SK-N-SH (cell line): ENCODE data around the gene ATP6V1C2. TPM values are rescaled to one million over a fixed set of nuclear protein-coding genes. Genes with fewer than 3 reads are reported as not detected.

Experiments
- CTCF ChIA-PET: fragments of 300-600, 350-600 bp; formaldehyde crosslinking; extraction: SDS; loops from one replicate; lab custom pipeline; 2021; lab: Yijun Ruan, JAX
- POLR2A ChIA-PET: fragments of 350-600 bp; sonication (Branson Sonifier 250); formaldehyde crosslinking; extraction: SDS; loops from one replicate; lab custom pipeline; 2020; ENCODE audit warnings: antibody characterized with exemption, inconsistent platforms; lab: Yijun Ruan, JAX
- DNase-seq: peaks from one replicate; pipeline ENCODE4 v3.0.0; 2012
- H2AFZ ChIP-seq: fragments of 200-600 bp; sonication (generic); 2 replicates; pipeline ENCODE4 v1.8.1; 2016; ENCODE audit warnings: antibody characterized with exemption, mild to moderate bottlenecking, low read depth
- H3F3A ChIP-seq: fragments of 200-600 bp; sonication (generic); replicated peaks from 2 replicates; pipeline ENCODE3; 2016; ENCODE audit warnings: antibody characterized with exemption, mild to moderate bottlenecking; ENCODE audit not compliant: insufficient read depth
- H3K27ac ChIP-seq, 2 experiments: fragments of 200-500 bp in 1 of 2; fragments of 200-600 bp in 1 of 2; sonication (Bioruptor generic) in 1 of 2; sonication (generic), shearing (Covaris generic) in 1 of 2; 2 replicates each; pipeline versions ENCODE4 v1.5.1 to v1.6.1; 2014 to 2016; ENCODE audit warnings: low read depth in 2 of 2, inconsistent platforms in 1 of 2, low read length in 1 of 2, mild to moderate bottlenecking in 1 of 2, mixed read lengths in 1 of 2
- H3K27me3 ChIP-seq: fragments of 200-600 bp; sonication (generic), shearing (Covaris generic); 2 replicates; pipeline ENCODE4 v1.6.1; 2016; ENCODE audit warnings: mixed run types; ENCODE audit not compliant: insufficient read depth
- H3K36me3 ChIP-seq, 2 experiments: fragments of 200-500 bp in 1 of 2; fragments of 200-600 bp in 1 of 2; sonication (Bioruptor generic) in 1 of 2; sonication (generic) in 1 of 2; replicated peaks in 1 of 2; 2 replicates each; pipeline versions ENCODE3 to v1.5.1; 2014 to 2016; ENCODE audit warnings: low read length in 1 of 2, mild to moderate bottlenecking in 1 of 2; ENCODE audit not compliant: insufficient read depth in 2 of 2, control insufficient read depth in 1 of 2
- H3K4me1 ChIP-seq, 2 experiments: fragments of 200-500 bp in 1 of 2; fragments of 200-600 bp in 1 of 2; sonication (Bioruptor generic) in 1 of 2; sonication (generic), shearing (Covaris generic) in 1 of 2; 2 replicates each; pipeline versions ENCODE4 v1.5.1 to v1.6.1; 2014 to 2016; ENCODE audit warnings: low read depth in 1 of 2, low read length in 1 of 2, mixed run types in 1 of 2; ENCODE audit not compliant: insufficient read depth in 2 of 2, control insufficient read depth in 1 of 2
- H3K4me2 ChIP-seq: fragments of 200-600 bp; sonication (generic), shearing (Covaris generic); 2 replicates; pipeline ENCODE4 v1.6.1; 2017; ENCODE audit warnings: mixed run types
- H3K4me3 ChIP-seq, 2 experiments: fragments of 200-500 bp in 1 of 2; fragments of 200-600 bp in 1 of 2; sonication (Bioruptor generic) in 1 of 2; sonication (generic), shearing (Covaris generic) in 1 of 2; 2 replicates each; pipeline versions ENCODE4 v1.5.1 to v1.8.1; 2014 to 2016; ENCODE audit warnings: low read depth in 2 of 2, inconsistent platforms in 1 of 2, low read length in 1 of 2, mild to moderate bottlenecking in 1 of 2, mixed read lengths in 1 of 2, moderate library complexity in 1 of 2
- H3K79me2 ChIP-seq: fragments of 200-600 bp; sonication (generic); 2 replicates; pipeline ENCODE4 v1.8.1; 2017; ENCODE audit warnings: mild to moderate bottlenecking; ENCODE audit not compliant: insufficient read depth
- H3K9ac ChIP-seq: fragments of 200-600 bp; sonication (generic); 2 replicates; pipeline ENCODE4 v1.6.1; 2017; ENCODE audit warnings: mixed run types
- H3K9me2 ChIP-seq: fragments of 200-600 bp; sonication (generic); 2 replicates; pipeline ENCODE4 v1.6.1; 2017; ENCODE audit warnings: mixed run types
- H3K9me3 ChIP-seq: fragments of 200-600 bp; sonication (generic); 2 replicates; pipeline ENCODE4 v1.6.1; 2017; ENCODE audit warnings: mixed run types, mild to moderate bottlenecking, moderate library complexity
- H4K20me1 ChIP-seq: fragments of 200-600 bp; sonication (generic); 2 replicates; pipeline ENCODE4 v1.6.1; 2017; ENCODE audit warnings: mild to moderate bottlenecking, mixed run types; ENCODE audit not compliant: insufficient read depth
- CHD2 ChIP-seq: fragments of 150-350 bp; IDR thresholded peaks from 2 replicates; pipeline ENCODE4 v1.6.1; 2018; ENCODE audit warnings: low read length; ENCODE audit not compliant: partially characterized antibody
- FOSL2 ChIP-seq: IDR thresholded peaks from 2 replicates; pipeline ENCODE4 v1.4.0; 2012; ENCODE audit warnings: low read depth, mild to moderate bottlenecking, moderate library complexity, borderline replicate concordance
- FOXJ3 ChIP-seq: sonication (generic); formaldehyde crosslinking; IDR thresholded peaks from 2 replicates; pipeline ENCODE4 v1.5.1; 2020; ENCODE audit warnings: mild to moderate bottlenecking, missing genetic modification reagents
- FOXM1 ChIP-seq: IDR thresholded peaks from 2 replicates; pipeline ENCODE4 v1.4.0; 2012; ENCODE audit warnings: low read depth, mild to moderate bottlenecking
- GATA2 ChIP-seq: sonication (generic); formaldehyde crosslinking; IDR thresholded peaks from 2 replicates; pipeline ENCODE4 v1.5.0; 2020; ENCODE audit warnings: mild to moderate bottlenecking, missing genetic modification reagents
- JUND ChIP-seq: IDR thresholded peaks from 2 replicates; pipeline ENCODE4 v1.4.0; 2012
- MEF2A ChIP-seq: IDR thresholded peaks from 2 replicates; pipeline ENCODE4 v1.4.0; 2012; ENCODE audit warnings: low read depth, borderline replicate concordance
- RAD21 ChIP-seq: IDR thresholded peaks from 2 replicates; pipeline ENCODE4 v1.6.1; 2012; ENCODE audit warnings: mild to moderate bottlenecking, low read length
- SIN3A ChIP-seq: IDR thresholded peaks from 2 replicates; pipeline ENCODE4 v1.6.1; 2012; ENCODE audit warnings: low read depth, mild to moderate bottlenecking, low read length, moderate library complexity, borderline replicate concordance
- WGBS: methylation state at CpG from one replicate; pipeline ENCODE4 v1.1.6; 2017; ENCODE audit warnings: low lambda C conversion rate; 5-methylcytosine and 5-hydroxymethylcytosine counted together
- polyA plus RNA-seq, 3 experiments: library from polyadenylated mRNA; depleted of rRNA; stranded (reverse); fragments of >200 nt; gene quantifications; 2 replicates each; pipeline ENCODE4 v1.2.3, GENCODE V29; 2012
- TF ChIP-seq, protein P1 (sequence below): IDR thresholded peaks from 2 replicates; pipeline ENCODE4 v1.4.0; 2012; ENCODE audit warnings: low read depth, borderline replicate concordance
- TF ChIP-seq, protein P2 (sequence below): IDR thresholded peaks from 2 replicates; pipeline ENCODE4 v1.4.0; 2012; ENCODE audit warnings: low read depth, borderline replicate concordance
- TF ChIP-seq, protein P3 (sequence below): IDR thresholded peaks from 2 replicates; pipeline ENCODE4 v1.4.0; 2012; ENCODE audit warnings: low read depth

ATP6V1C2 gene
- polyA plus RNA-seq, 1 of the 3 experiments (the other 2 are of a cell fraction), result 0.12 TPM

DNA sequence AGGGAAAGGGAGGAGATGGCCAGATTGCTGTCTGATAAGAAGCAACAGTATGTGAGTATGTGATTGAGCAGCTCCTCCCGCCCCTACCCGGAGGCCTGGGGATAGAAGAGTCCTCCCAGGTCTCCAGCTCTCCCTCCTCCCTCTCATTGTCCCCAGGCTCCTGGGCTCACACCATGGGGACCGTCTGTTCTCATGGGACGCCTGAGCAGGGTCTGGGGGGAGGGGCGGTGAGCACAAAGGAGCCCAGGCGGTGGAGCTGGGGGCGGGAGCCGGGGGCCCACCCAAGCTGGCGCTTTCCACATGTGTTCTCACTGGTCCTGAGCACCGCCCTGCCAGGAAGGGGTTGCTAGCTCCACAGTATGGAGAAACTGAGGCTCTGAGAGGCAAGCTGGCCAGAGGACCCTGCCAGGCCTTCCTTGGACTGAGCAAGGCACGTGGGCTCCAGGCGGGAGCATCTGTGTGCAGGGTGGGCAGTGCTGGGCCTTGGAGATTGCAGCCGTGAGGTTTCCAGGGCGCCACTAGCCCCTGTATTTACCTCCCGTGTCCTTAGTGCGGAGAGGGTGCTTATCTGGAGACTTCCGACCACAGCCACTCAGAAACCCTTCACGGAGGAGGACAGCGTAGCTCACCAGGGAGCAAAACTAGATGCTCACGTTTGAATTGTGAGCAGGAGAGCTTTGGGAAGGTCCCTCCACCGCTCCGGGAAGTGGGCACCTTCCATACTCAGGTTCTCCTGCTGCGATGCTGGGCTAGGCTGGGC lies 53.8 kb downstream of the ATP6V1C2 start:
- no peaks in the 10 kb centered on the region for H3K9me2 ChIP-seq
- POLR2A ChIA-PET, result no interaction called here
- DNase-seq, result peak; percentile 58
- H3K79me2 ChIP-seq, result no peaks in the 10 kb centered on the region
- no peak overlapping the region for H3K4me2 ChIP-seq
- no peaks in the 10 kb centered on the region for H3K27me3 ChIP-seq
- CTCF ChIA-PET, result interaction anchor here (0.6 to 1.0 kb wide), 4 partner anchors 24 to 369 kb away, joined by 3 read pairs; no protein-coding TSS in a partner anchor
- H3K9ac ChIP-seq, result no peak overlapping the region
- 90% methylated on average over 22 of the region's 23 CpGs for WGBS
- peaks cover 0 to 21% of the 10 kb centered on the region in 2 experiments; a peak in 1 of 4 replicates for H3K4me1 ChIP-seq
- TF ChIP-seq, protein P1, sequence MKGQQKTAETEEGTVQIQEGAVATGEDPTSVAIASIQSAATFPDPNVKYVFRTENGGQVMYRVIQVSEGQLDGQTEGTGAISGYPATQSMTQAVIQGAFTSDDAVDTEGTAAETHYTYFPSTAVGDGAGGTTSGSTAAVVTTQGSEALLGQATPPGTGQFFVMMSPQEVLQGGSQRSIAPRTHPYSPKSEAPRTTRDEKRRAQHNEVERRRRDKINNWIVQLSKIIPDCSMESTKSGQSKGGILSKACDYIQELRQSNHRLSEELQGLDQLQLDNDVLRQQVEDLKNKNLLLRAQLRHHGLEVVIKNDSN, result no peak
- TF ChIP-seq SIN3A (no peak), CHD2 (no peak), FOSL2 (no peak), JUND (no peak), RAD21 (no peak), FOXM1 (no peak)
- TF ChIP-seq, protein P2, sequence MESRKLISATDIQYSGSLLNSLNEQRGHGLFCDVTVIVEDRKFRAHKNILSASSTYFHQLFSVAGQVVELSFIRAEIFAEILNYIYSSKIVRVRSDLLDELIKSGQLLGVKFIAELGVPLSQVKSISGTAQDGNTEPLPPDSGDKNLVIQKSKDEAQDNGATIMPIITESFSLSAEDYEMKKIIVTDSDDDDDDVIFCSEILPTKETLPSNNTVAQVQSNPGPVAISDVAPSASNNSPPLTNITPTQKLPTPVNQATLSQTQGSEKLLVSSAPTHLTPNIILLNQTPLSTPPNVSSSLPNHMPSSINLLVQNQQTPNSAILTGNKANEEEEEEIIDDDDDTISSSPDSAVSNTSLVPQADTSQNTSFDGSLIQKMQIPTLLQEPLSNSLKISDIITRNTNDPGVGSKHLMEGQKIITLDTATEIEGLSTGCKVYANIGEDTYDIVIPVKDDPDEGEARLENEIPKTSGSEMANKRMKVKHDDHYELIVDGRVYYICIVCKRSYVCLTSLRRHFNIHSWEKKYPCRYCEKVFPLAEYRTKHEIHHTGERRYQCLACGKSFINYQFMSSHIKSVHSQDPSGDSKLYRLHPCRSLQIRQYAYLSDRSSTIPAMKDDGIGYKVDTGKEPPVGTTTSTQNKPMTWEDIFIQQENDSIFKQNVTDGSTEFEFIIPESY, result no peak
- H3F3A ChIP-seq, result no peaks in the 10 kb centered on the region
- no peak overlapping the region for H3K4me3 ChIP-seq
- H4K20me1 ChIP-seq, result no peaks in the 10 kb centered on the region
- peak overlapping the region in 1 of 2 experiments; percentile 66; a peak in 1 of 4 replicates for H3K27ac ChIP-seq
- no peaks in the 10 kb centered on the region for H3K9me3 ChIP-seq
- H3K36me3 ChIP-seq, result peaks cover 0 to 8% of the 10 kb centered on the region in 2 experiments
- no peak overlapping the region for H2AFZ ChIP-seq

DNA sequence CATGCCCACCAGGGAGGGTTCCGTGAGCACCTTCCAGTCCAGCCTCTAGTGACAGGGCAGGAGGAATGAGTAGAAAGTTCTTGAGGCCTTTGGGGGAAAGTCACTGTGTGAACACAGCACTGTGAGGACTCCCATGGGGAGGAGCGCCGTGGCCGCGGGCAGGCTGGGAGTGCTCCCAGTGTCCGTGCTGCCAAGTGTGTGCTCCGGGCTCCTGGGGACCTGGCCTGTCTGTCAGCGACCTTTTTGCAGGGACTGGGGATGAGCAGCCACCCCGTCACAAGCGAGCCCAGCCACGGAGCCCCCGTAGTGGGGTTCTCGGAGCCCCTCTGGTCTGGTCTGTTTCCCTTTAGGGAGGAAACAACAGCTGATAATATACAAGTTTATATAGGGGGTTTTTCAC lies 54.4 kb downstream of the ATP6V1C2 start:
- TF ChIP-seq FOXJ3 (CRISPR knock-in tag), result no peak
- no peak for TF ChIP-seq GATA2 (CRISPR knock-in tag)
- TF ChIP-seq SIN3A, result no peak
- TF ChIP-seq MEF2A, result no peak
- TF ChIP-seq, protein P3, sequence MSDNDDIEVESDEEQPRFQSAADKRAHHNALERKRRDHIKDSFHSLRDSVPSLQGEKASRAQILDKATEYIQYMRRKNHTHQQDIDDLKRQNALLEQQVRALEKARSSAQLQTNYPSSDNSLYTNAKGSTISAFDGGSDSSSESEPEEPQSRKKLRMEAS, result no peak
- Histone ChIP-seq H3K36me3 (peaks cover under 1 to 10% of the 10 kb centered on the region in 2 experiments), H3K4me3 (no peak overlapping the region), H3K27me3 (no peaks in the 10 kb centered on the region), H4K20me1 (no peaks in the 10 kb centered on the region), H3K79me2 (no peaks in the 10 kb centered on the region), H3K9ac (no peak overlapping the region), H2AFZ (no peak overlapping the region), H3K4me1 (peaks cover 0 to 21% of the 10 kb centered on the region in 2 experiments; a peak in 1 of 4 replicates), H3K9me3 (no peaks in the 10 kb centered on the region), H3F3A (no peaks in the 10 kb centered on the region), H3K9me2 (no peaks in the 10 kb centered on the region), H3K4me2 (no peak overlapping the region), H3K27ac (no peak overlapping the region)
- POLR2A ChIA-PET, result no interaction called here
- WGBS, result 98% methylated on average over 13 of the region's 13 CpGs
- CTCF ChIA-PET, result interaction anchor here (1.0 kb wide), 1 partner anchor 56 kb away, joined by 3 read pairs; no protein-coding TSS in a partner anchor
- DNase-seq, result peak; percentile 42
